GM10248 (cell line): ENCODE measurements around the gene C2orf92.

Source experiments
- CTCF ChIA-PET: fragments of 300-600 bp; sonication (Branson Sonifier 250); formaldehyde crosslinking; extraction: SDS; loops from one replicate; lab custom pipeline; 2021; ENCODE audit warnings: antibody characterized with exemption; lab: Yijun Ruan, JAX
- POLR2A ChIA-PET: fragments of 350-650 bp; sonication (Branson Sonifier 250); formaldehyde crosslinking; extraction: SDS; loops from one replicate; lab custom pipeline; 2020; ENCODE audit warnings: antibody characterized with exemption; lab: Yijun Ruan, JAX
- DNase-seq: peaks from one replicate; pipeline ENCODE4 v3.0.0; 2012; ENCODE audit errors: extremely low spot score
- CTCF ChIP-seq: IDR thresholded peaks from 2 replicates; pipeline ENCODE4 v1.5.1; 2012; ENCODE audit warnings: mild to moderate bottlenecking, low read depth; ENCODE audit errors: extremely low read depth, missing control alignments, control extremely low read depth

The C2orf92 gene

GRCh38 chr2:97712693-97713295 lies 43.3 kb downstream of the C2orf92 start:
- ChIA-PET POLR2A (no interaction called here), CTCF (interaction anchor here (3.0 to 10.6 kb wide), 2 partner anchors 14 to 29 kb away, joined by 13 to 122 read pairs; no protein-coding TSS in a partner anchor)
- DNase-seq = no peak
- no peak for TF ChIP-seq CTCF

- no peak for TF ChIP-seq CTCF
- no peak for DNase-seq
- POLR2A ChIA-PET = no interaction called here
- CTCF ChIA-PET = interaction anchor here (0.8 to 10.6 kb wide), 3 partner anchors 15 to 28 kb away, joined by 3 to 122 read pairs (median 13); no protein-coding TSS in a partner anchor
Observed at GRCh38 chr2:97713296-97714083, 44.0 kb downstream of the C2orf92 start, which contains the start of gene ZAP70. ZAP70 (plus strand) TSS chr2:97713576; CDS start chr2:97724037, 10,461 bp downstream.

- DNase-seq = no peak
- ChIA-PET POLR2A (no interaction called here), CTCF (interaction anchor here (0.6 to 10.6 kb wide), 3 partner anchors 16 to 27 kb away, joined by 3 to 122 read pairs (median 3); no protein-coding TSS in a partner anchor)
- no peak for TF ChIP-seq CTCF
Observed at GRCh38 chr2:97714084-97714949, 44.8 kb downstream of the C2orf92 start.

GRCh38 chr2:97714950-97715652 lies 45.6 kb downstream of the C2orf92 start:
- no peak for TF ChIP-seq CTCF
- POLR2A ChIA-PET = no interaction called here
- CTCF ChIA-PET = interaction anchor here (2.2 to 10.6 kb wide), 2 partner anchors 17 to 25 kb away, joined by 7 to 122 read pairs; no protein-coding TSS in a partner anchor

GRCh38 chr2:97715951-97716694 lies 46.6 kb downstream of the C2orf92 start:
- TF ChIP-seq CTCF = no peak
- ChIA-PET CTCF (interaction anchor here (2.2 kb wide), 1 partner anchor 24 kb away, joined by 7 read pairs; no protein-coding TSS in a partner anchor), POLR2A (no interaction called here)
- no peak for DNase-seq

More at GRCh38 chr2:97714950-97715652, 45.6 kb downstream of the C2orf92 start:
- DNase-seq = no peak
